Right lobe of liver (tissue), 4 donors: ENCODE measurements around the gene DGKA.

Experiments
- POLR2A ChIP-seq: fragments of 450-650 bp; IDR thresholded peaks from one replicate; pipeline ENCODE4 v1.6.1; 2017; ENCODE audit warnings: antibody characterized with exemption, mild to moderate bottlenecking
- TF ChIP-seq, protein P1 (sequence below), 4 donors: fragments of 200-600 bp in 3 of 4; fragments of 450-650 bp in 1 of 4; IDR thresholded peaks; one replicate each; pipeline versions ENCODE4 v1.5.1 to v1.8.0; 2016 to 2022; ENCODE audit warnings: antibody characterized with exemption in 4 of 4, mild to moderate bottlenecking in 2 of 4
- donor health status: DM: no; HTN: no; CAD: no.
- donor health status: DM: no; HTN: no; CAD: no.
- donor health status: DM: no; HTN: yes; CAD: no.

DNA sequence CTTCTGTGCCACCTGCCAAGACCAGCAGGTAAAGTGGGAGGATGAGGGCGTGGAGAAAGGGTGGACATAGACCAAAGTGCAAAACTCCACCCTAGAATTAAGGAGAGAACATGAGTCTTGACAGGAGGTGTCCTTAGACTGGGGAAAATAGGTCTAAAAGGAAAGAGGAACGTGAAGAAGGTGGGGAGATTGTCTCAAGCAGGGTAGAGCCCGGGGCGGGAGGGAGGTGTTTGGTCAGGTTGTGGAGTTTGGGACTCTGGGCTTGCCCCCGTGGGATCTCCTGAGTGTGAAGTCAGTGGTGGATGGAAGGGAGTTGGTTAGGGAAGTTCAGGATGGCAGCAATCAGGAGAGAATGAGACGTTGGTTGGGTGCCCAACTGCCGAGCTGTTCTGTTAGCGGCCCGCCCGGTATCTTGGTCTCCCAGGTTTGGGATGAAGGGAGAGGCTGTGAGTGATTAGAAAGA lies 386 bp downstream of the DGKA start:
- TF ChIP-seq, protein P1, sequence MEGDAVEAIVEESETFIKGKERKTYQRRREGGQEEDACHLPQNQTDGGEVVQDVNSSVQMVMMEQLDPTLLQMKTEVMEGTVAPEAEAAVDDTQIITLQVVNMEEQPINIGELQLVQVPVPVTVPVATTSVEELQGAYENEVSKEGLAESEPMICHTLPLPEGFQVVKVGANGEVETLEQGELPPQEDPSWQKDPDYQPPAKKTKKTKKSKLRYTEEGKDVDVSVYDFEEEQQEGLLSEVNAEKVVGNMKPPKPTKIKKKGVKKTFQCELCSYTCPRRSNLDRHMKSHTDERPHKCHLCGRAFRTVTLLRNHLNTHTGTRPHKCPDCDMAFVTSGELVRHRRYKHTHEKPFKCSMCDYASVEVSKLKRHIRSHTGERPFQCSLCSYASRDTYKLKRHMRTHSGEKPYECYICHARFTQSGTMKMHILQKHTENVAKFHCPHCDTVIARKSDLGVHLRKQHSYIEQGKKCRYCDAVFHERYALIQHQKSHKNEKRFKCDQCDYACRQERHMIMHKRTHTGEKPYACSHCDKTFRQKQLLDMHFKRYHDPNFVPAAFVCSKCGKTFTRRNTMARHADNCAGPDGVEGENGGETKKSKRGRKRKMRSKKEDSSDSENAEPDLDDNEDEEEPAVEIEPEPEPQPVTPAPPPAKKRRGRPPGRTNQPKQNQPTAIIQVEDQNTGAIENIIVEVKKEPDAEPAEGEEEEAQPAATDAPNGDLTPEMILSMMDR (IDR thresholded peaks at IDR 0.05), result no peak
- TF ChIP-seq POLR2A, result no peak
